NCI-H774 (cell line): ENCODE data around the gene EXD3.

Experiments
- DNase-seq: peaks from one replicate; lab custom pipeline; 2025; lab: John Stamatoyannopoulos, UW

Gene EXD3

DNA sequence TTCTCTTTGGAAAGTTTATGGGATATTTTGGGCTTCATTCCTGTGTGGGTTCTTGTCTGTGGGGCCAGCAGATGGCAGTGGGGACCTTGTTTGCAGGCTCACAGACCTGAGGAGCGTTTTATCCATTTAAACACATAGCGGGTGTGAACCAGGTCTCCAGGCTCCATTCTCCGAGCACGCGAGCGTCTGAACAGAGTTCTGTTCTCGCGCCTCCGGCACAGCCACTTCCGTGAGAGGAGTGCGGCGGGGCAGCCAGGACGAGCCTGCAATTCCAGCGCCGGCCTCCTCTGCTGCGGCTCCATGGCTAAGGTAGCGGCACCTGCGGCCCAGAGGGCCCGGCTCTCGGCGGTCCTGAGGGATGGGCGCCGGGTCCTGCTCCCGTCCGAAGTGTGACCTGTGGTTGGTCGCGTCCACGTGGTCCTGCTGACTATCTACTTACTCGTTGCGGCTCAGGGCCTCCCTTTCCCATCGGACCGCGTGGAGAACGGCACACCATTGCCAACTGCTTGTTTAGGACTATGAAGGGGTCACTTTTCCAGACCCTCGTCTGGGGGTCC is 128.2 kb downstream of the EXD3 start:
- no peak for DNase-seq

DNA sequence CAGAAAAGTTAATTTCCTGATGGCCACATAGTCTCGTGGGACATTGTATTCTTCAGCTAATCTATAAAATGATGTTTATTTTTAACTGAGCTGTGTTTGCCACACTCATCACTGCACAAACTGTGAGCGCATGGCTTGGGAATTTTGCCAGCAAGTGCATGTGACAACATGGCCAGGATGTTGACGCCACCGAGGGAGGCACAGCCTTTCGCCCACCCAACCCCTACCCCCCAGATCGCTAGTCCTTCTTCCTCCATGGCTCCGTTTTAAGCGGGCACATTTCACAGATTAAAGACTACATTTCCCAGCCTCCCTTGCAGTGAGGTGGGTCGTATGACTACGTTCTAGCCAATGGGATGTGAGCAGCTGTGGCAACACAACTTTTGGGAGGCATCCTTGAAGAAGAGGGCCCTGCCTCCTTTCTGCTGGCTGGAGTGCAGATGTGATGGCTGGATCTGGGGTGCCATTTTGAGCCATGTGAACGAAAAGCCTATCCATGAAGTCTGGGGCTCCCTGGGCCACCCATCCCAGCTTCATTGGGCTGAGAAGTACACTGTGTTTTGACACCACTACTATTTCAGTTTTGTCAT is 128.8 kb downstream of the EXD3 start:
- peak; percentile 79 for DNase-seq

DNA sequence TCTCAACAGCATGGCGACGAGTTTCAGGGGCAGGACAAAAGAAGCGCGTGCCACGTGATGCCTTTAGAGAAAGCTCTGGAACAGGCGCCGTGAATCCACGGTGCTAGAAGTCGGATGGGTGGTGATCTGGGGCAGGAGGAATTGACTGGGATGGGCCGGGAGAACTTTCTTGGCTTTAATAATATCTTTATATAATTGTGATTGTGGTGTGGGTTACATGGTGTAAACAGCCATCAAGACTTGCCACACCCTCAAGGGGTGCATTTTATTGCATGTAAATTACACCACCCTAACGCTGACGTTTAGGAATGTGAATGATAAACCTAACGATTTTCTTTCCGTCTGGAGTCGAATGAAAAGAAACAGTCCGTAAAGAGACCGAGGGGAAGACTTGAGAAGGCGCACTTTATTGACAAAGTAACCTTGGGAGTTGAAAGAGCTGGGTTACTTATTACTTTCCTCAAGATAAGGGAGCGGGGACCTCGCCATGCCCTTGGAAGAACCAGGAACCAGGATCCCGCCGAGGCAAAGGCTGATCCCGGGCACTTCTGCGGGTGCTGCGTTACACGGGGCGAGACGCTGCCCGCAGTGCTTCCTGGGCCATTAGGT is 129.4 kb downstream of the EXD3 start:
- DNase-seq, result no peak

DNA sequence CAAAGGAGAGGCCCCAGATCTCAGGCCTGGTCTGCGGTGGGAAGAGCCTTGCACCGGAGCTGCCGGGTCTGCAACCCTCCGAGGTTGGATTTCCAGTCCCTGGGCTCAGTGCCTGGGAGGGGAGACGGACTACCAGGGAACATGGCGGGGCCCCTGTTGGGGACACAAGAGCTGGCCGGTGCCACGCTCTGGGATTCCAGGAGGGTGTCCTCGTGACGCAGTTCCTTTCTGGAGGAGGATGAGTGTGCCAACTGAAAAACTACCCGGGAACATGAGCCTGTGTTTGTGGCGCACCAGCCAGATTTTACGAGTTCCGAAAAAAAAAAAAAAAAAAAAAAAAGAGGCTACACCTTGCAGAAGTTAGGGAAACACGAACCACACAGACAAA is 129.9 kb downstream of the EXD3 start:
- DNase-seq, result no peak

DNA sequence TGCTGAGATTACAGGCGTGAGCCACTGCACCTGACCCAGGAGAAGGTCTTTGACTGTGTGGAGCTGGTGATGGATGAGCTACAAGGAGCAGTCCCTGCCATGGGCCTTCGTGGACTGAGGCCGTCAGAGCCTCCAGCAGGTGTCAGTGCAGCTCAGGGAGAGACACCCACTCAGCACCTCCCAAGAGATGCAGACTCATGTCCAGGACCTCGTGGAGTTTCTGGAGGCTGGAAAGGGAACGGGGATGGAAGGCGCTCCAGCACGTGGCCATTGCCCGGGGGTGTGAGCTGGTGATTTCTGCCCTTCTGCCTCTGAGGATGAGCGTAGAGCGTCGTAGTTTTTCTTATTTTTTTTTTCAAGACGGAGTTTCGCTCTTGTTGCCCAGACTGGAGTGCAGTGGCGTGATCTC is 136.0 kb downstream of the EXD3 start:
- DNase-seq, result peak; percentile 56

DNA sequence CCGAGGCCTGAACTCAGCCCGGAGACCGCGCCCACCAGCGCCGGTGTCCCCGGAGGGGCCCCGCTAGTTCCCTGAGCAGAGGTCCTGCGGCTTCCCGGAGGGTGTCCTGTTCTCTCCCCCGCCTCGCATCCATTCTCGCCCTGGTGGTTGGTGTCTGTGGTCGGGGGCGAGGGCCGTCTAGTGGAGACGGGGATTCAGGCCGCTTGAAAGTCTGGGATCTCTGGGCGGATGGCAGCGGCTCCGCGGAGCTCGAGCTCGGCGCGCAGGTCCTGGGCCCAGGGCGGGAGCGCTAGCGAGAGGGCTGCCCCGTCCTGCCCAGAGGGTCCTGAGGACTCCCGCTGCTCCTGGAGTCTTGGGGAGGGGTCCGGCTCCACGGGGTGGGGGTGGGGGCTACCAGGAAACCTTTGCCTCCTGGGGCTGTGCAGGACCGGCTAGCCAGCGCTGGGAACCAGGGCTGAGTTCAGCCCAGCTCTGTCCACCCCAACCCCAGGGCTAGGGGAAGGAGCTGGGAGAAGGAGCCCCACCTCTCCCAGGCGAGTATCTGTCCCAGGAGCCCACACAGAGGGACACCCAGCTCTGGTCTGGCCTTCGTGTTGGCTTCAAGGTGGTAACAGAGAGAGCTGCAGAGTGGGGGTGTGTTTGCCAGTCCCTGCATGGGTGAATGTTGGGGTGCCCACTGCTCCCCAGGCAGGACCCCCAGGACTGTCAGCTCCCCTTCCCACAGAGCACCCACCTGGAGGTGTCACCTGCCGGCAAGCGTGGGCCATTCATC is 141.4 kb downstream of the EXD3 start:
- no peak for DNase-seq

DNA sequence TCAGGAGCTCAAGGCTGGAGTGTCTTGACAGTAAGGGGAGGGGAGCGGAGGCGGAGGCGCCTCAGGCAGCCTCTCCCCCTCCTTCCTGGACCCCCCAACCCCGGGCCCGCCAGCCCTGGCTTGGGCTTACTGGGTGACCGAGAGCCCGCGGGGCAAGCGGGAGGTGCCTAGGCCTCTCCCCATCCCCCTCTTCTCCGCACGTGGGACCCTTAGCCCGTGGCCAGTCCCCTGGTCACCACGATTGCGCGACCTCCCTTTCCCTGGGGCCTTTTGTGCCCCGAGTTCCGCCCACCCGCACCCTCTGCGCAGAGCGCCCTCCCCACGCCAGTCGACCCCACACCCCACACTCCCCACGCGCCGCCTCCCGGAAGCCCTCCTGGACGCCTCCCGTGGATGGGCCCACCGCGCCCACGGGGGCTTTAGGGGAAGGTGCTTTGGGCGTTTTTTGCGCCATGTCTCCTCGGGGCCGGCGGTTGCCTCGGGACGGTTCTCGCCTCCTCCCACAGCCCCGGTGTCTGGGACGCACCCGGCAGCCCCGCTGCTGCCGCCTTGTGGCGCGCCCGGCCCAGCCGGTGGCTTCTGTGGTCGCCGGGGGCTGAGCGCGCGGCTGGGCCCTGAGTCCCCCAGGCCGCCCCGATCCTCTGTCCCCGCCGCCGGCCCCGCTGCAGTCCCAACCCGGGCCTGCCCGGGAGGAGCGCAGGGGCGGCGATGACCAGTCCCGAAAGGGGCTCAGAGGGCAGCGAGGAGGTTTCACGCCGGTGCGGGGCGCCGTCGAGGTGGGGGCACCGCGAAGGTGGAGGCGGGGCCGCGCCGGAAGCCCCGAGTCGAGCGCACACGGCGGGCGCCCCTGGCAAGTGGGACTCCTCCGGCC is 142.3 kb downstream of the EXD3 start:
- DNase-seq, result no peak

DNA sequence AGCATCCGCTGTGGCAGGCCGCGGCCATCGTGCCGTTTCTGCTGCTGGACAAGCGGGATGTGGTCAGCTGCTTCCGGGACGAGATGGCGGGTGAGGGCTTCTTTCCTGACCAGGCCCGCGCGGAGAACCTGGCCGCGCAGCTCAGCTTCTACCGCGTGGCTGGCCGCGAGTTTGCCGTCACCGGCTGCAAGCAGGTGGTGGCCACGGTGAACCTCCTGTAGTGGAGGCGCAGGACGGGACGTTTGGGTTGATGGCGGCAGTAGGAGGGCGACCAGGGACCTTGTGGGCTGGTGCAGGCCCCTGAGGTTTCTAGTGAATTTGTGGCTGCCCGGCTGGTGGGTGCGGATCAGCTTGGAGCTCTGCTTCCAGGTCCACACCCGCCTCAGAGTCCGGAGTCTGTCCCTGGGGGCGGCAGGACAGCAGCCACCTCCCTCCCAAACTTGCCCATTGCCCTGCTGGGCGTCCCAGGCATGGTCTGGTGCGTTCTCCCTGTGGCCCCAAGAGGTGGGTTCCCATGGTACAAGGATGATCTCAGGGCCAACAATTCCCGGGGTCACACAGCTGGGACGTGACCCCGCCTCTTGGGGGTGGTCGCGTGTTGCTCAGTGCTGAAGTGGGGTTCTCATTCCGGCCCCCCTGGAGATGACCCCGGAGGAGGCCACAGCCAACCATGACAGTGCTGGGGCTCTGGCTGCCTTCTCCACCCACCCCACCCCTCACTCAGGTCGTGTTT is 143.1 kb downstream of the EXD3 start:
- DNase-seq, result no peak

DNA sequence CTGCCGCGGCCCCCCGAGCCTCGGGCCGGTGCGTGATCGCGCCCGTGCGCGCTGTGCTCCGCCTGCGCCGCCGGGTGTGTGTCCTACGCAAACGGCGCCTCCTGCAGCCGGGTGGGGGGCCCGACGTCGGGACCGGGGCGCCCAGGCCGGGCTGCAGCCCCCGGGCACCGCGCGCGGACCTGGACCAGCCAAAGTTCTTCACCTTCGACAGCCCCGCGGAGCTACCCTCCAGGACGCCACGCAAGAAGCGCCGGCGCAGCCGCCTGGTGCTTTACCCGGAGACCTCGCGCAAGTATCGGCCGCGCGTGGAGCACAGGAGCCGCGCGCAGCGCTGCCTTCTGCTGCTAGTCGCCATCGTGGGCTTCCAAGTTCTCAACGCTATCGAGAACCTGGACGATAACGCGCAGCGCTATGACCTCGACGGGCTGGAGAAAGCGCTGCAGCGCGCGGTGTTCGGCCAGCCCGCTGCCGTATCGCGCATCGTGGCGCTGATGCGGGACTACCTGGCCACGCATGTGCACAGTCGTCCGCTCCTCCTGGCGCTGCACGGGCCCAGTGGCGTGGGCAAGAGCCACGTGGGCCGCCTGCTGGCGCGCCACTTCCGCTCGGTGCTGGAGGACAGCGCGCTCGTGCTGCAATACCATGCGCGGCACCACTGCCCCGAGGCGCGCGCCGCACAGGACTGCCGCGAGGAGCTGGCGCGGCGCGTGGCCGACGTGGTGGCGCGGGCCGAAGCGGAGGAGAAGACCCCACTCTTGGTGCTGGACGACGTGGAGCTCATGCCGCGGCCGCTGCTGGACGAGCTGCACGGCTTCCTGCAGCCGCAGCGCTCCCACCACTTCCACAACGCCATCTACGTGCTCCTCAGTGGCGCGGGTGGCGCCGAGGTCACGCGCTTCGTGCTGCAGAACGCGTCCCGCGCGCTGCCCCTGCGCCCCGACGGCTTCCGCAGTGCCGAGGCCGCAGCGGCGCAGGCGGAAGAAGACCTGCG is 143.9 kb downstream of the EXD3 start:
- DNase-seq, result no peak

DNA sequence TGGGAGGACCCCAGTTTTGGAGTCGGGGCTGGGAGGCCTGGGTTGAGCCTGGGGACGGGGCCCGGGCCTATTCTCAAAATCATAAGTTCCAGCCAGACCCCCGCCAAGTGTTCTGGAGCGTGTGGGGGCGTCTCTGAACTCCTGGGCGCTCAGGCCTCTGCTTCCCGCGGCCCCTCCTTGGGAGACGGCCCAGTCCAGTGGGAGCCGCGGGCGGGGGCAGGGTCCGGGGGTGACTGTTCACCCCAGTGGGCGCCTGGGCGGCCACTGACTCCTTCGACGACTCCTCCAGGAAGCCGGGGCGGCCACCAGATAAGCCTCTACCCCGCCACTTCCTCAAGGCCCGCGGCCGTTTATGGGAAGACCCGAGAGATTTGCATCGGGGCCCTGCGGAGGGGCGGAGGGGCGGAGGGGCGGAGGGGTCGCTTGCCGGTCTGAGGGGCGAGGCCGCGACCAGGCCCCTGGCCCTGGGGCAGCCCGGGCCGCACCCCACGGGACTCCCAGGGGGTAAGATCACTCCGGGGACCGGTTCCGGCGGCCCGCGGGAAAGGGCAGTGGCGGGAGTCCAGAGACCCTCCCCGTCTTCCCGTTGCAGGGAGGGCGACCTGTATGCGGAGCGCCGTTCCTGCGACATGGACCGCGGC is 144.8 kb downstream of the EXD3 start:
- no peak for DNase-seq

DNA sequence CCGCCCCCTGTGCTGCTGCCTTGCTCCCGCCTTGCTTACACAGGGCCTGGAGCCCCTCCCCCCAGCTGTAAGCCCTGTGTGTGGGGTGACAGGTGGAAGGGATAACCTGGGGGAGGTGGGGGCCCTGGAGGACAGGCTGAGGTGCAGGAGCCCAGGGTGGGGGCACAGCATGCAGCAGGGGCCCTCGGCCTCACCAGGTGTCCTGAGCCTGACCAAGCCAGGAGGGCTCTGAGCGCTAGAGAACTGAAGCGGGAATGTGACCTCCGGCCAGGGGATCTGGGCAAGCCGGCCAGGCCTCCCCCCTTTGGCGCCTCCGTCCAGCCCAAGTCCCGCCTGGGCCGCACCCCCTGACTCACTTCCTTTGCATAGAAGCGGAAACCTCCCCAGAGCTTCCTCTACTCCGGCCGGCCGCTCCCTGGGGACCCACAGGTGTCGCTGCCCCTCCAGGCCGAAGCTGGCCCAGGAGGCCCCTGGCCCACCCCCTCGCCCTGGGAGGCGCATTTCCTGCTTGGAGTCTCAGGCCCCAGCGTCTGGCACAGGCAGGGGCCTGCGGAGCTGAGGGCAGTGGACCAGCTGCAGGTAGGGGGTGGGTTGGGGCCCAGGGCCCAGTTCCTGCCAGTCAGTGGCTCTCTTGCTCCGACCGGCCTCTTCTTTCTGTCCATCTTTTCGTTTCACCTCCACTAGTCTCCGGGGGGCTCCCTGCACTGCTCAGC is 145.5 kb downstream of the EXD3 start, which contains the start of gene TOR4A:
TOR4A (plus strand) TSS at position 398 of the 713 bp plus-strand sequence. CDS start 964 bp downstream, outside the sequence.
- DNase-seq, result no peak

DNA sequence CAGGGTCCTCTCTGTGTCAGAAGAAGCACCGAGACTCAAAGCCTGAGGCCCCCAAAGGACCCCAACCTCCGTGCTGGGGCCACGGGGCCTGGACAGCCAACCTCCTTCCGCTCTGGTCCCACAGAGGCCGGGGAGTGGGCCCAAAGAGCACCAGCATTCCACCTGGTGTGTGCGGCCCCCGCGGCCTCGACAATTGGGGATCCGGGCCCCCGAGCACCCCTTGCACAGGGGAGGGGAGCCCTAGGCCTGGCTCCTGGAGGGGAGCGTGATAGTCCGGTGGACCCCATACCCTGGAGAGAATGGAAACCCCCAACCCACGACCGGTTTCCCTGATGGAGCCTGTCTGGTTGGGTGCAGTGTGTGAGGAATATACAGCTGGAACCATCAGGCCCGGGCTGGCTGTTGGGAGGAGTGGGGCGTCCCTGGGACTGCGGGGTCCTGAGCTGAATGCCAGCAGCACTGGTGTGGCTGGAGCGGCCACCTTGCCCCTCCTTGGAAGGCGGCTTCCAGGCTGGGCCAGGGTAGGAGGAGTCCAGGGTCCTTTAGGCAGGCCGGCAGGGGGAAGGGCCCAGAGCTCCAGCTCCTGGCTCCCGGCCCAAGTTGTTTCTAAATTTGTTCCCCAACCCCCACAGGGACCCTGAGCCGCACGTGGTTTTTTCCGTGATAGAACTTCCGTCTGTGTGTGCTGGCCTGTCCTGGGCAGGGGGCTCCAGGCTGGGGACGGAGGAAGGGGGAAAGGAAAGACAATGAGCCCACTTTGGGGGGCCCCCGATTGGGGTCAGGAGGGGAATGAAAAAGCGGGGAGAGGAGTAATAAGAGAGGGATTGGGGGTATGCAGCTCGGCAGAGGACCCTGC is 146.3 kb downstream of the EXD3 start:
- DNase-seq, result no peak

DNA sequence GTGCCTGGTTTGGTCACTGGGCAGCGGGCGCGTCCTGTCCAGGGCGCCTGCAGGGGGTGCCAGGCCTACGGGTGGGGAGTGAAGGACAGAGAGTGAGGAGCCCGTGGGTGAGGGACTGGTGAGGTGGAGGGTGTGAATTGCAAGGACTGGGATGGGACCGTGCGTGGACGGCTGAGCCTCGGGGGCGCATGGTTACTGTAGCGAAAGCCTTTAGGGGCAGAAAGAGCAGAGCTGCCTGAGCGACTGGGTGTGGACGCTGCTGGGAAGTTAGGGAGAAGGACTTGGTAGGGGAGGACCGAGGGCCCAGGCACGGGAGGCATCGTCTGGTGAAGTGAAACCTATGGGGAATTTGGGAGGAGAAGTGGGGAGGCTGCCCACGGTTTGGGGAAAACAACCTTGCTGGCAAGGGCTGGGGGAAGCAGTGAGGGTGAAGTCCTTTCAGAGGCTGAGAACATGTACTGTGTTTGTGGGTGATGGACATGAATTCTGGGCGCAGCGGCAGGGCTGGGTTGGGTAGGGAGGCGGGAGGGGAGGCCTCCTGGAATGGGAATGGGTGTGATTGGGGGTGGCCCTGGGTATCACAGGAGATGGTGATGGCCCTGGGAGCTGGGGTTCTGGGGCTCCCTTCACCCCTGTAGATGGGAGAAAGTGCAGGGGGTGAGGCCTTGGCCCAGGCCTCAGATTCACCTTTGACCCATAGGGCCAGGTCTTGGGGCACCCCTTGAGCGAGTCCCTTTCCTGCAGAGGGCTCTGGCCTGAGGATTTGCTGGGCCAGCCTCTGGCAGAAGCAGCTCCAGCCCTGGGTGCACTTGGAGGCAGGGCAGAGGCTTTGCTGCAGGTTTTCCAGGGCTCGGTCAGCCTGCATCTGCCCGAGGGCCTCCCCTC is 147.1 kb downstream of the EXD3 start:
- no peak for DNase-seq

DNA sequence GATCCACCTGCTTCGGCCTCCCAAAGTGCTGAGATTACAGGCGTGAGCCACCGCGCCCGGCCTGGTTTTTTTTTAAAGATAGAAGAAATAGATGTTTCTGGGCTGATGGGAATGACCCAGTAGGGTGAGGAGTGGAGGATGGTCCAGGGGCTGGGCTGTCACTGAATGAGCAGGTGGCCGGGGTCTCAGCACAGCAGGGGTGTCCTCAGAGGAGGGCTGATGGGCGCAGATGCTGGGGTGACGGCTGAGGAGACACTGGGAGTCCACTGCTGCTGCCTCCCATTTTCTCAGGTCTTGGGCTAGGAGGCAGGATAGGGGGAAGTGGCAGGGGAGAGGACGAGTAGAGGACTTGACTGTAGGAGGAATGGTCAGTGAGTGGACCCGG is 147.8 kb downstream of the EXD3 start:
- DNase-seq, result no peak

DNA sequence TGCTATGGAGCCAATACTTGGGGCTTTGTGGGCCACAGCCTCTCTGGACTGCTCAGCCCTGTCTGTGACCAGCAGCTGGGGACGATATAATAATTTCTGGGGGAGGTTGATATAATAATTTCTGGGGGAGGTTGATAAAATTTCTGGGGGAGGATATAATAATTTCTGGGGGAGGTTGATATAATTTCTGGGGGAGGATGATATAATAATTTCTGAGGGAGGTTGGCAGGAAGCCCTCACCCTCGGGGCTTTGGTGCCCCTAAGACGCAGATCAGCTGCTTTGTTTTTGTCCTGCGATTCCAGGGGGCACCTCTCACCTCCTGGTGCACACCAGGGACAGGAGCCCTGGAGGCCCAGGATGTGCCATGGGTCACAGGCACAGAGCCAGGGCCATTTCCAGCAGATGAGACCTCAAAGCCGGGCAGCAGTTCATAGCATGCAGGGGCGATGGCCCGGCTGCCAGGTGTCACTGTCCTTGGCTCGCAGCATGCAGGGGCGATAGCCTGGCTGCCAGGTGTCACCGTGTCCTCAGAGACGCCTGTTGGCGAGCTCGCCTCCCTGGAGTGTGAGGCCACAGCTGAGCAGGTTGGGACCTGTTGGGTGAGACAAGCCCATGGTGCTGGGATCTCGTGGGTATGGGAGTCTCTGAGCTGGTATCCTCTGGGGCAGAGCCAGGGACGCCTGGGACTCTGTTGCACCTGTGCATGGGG is 149.2 kb downstream of the EXD3 start:
- DNase-seq, result no peak

DNA sequence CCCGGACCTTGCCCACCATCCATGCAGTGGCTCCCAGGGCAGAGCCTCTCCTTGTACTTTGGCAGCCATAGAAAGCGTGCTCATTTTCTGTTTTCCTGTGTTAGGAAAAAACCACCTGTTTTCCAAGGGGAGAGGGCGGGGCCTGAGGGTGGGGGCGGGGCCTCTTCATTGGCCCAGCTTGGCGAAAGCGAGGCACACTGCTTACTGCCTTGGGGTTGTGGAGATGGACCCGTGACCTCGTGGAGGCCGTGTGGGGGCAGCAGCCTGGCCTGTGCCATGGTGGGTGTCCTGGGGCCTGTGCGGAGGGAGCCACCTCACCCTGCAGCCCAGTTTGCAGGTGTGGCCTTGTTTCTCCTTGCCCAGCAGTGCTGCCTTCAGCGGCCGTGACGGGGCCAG is 149.9 kb downstream of the EXD3 start:
- DNase-seq, result no peak
